ENCODE results near the gene IZUMO1.
"Not testable (repeated sequence)": the region's sequence is repeated elsewhere in the genome, so short reads cannot be mapped to it uniquely, and the experiment has no call there.

Gene IZUMO1

DNA sequence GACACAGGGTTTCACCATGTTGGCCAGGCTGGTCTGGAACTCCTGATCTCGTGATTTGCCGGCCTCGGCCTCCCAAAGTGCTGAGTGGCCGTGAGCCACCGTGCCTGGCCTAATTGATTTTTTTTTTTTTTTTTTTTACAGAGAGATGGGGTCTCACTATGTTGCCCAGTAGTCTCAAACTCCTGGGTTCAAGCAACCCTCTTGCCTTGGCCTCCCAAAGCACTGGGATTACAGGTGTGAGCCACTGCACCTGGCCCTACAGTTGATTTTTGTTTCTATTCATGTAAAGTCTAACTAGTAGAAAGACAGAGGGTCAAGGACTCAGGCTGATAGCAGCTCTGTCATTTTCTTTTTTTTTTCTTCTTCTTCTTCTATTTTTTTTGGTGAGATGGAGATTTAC is 30.4 kb upstream of the IZUMO1 start:
- no peaks in the 10 kb centered on the region for H3K27me3 ChIP-seq (ENCODE audit: control insufficient read depth, insufficient read depth, low read length)
- no peaks in the 10 kb centered on the region for H3K36me3 ChIP-seq (ENCODE audit: control insufficient read depth, insufficient read depth, low read length)
- no peak overlapping the region for H3K4me3 ChIP-seq (ENCODE audit: low read depth, low read length)
- no peak overlapping the region for H3K9ac ChIP-seq (ENCODE audit: low read depth, low read length)
- H3K9me3 ChIP-seq (ENCODE audit: control insufficient read depth, insufficient read depth, low read length) = no peaks in the 10 kb centered on the region
- no peaks in the 10 kb centered on the region for H3K4me1 ChIP-seq (ENCODE audit: control insufficient read depth, insufficient read depth, low read length)
- no peak overlapping the region for H3K27ac ChIP-seq (ENCODE audit: low read depth, low read length)

DNA sequence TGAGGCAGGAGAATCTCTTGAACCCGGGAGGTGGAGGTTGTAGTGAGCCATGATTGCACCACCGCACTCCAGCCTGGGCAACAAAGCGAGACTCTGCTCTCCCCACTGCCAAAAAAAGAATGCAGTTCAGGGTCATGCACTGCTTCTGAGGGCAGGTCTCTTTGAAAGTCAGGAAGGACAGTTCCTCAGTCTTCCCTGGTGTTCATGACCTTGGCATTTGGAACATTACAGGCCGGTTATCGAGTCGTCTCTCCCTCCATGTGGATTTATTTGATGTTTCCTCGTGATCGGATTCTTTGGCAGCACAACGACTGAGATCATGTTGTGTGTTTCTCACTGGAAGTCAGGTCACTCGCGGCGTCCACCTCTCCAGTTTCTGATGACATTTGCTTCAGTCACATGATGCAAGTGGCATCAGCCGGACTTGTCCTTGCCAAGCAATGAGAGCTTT is 25.8 kb upstream of the IZUMO1 start:
- H3K4me3 ChIP-seq (ENCODE audit: low read depth, low read length) = no peak overlapping the region
- no peak overlapping the region for H3K27ac ChIP-seq (ENCODE audit: low read depth, low read length)
- H3K36me3 ChIP-seq (ENCODE audit: control insufficient read depth, insufficient read depth, low read length) = no peaks in the 10 kb centered on the region
- peaks cover 2% of the 10 kb centered on the region; the same call in 1 of the 2 replicates for H3K4me1 ChIP-seq (ENCODE audit: control insufficient read depth, insufficient read depth, low read length)
- no peak overlapping the region for H3K9ac ChIP-seq (ENCODE audit: low read depth, low read length)
- H3K9me3 ChIP-seq (ENCODE audit: control insufficient read depth, insufficient read depth, low read length) = no peaks in the 10 kb centered on the region
- no peaks in the 10 kb centered on the region for H3K27me3 ChIP-seq (ENCODE audit: control insufficient read depth, insufficient read depth, low read length)

DNA sequence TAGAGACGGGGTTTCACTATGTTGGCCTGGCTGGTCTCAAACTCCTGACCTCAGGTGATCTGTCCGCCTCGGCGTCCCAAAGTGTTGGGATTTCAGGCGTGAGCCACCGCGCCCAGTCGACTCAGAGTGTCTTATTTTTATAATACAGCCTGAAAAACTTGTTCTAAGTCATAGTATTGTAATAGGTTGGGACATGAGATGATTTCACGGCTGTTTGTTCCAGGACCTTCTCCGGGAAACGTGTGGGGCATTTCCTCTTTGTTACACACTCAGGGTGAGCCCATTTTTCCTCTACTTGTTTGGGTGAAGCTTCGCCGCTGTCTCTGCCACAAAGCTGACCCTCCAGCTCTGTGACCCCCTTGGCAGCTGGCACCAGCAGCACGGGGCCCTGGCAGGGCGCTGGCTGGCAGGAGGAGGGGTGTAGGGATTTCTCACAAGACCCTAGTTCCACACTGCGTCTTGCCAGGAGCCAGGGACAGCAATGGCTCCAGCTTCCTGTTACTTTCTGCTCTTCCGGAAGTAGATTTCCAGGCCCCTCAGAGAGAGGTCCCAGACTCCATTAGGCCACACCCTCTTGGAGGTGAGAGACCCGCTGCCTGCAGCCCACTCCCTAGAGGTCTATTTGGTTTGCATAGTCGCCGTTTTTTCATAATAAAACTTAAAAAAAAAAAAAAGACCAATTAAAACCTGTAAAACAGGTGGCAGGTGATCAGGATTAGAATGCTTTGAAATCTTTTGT is 24.2 kb upstream of the IZUMO1 start:
- no peak overlapping the region for H3K9ac ChIP-seq (ENCODE audit: low read depth, low read length)
- no peak overlapping the region for H3K27ac ChIP-seq (ENCODE audit: low read depth, low read length)
- no peaks in the 10 kb centered on the region for H3K36me3 ChIP-seq (ENCODE audit: control insufficient read depth, insufficient read depth, low read length)
- peaks cover 2% of the 10 kb centered on the region; the same call in 1 of the 2 replicates for H3K4me1 ChIP-seq (ENCODE audit: control insufficient read depth, insufficient read depth, low read length)
- no peak overlapping the region for H3K4me3 ChIP-seq (ENCODE audit: low read depth, low read length)
- no peaks in the 10 kb centered on the region for H3K27me3 ChIP-seq (ENCODE audit: control insufficient read depth, insufficient read depth, low read length)
- no peaks in the 10 kb centered on the region for H3K9me3 ChIP-seq (ENCODE audit: control insufficient read depth, insufficient read depth, low read length)

DNA sequence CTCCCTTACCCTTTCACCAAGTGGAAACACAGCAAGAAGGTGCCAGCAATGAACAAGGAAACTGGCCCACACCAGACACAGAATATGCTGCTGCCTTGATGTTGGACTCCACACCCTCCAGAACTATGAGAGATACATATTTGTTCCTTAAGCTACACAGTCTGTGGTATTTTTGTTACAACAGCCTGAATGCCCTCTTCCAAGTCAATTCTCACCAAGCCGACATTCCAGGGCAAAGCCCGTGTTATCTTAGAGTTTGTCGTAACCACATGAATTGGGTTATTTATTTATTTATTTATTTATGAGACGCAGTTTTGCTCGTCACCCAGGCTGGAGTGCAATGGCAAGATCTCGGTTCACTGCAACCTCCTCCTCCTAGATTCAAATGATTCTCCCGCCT is 23.6 kb upstream of the IZUMO1 start:
- peaks cover 2% of the 10 kb centered on the region; the same call in 1 of the 2 replicates for H3K4me1 ChIP-seq (ENCODE audit: control insufficient read depth, insufficient read depth, low read length)
- H3K27me3 ChIP-seq (ENCODE audit: control insufficient read depth, insufficient read depth, low read length) = no peaks in the 10 kb centered on the region
- no peak overlapping the region for H3K9ac ChIP-seq (ENCODE audit: low read depth, low read length)
- H3K9me3 ChIP-seq (ENCODE audit: control insufficient read depth, insufficient read depth, low read length) = no peaks in the 10 kb centered on the region
- H3K4me3 ChIP-seq (ENCODE audit: low read depth, low read length) = no peak overlapping the region
- H3K27ac ChIP-seq (ENCODE audit: low read depth, low read length) = no peak overlapping the region
- H3K36me3 ChIP-seq (ENCODE audit: control insufficient read depth, insufficient read depth, low read length) = no peaks in the 10 kb centered on the region

DNA sequence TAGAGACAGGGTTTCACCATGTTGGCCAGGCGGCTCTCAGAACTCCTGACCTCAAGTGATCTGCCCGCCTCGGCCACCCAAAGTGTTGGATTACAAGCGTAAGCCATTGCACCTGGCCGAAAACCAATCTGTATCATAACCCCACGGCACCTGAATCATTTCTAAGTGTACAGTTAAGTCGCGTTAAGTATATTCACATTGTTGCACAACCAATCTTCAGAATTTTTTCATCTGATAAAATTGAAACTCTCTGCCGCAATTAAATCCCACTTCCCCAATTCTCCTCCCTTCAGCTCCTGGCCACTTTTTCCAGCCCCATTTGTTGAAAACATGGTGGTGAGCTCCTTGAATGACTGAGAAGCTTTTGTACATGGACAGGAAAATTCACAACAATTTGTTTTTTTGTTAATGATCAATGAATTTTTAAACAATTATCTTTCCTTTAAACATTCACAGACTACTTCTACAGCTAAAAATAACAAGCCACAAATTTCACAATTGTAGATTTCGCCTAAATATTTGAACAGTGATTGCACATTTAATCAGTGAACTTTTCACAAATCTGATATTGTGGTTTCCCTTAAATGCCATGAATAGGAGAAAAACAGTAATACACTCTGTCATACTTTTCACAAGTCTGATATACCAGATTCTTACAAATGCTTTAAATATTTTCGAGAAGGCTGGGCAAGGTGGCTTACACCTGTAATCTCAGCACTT is 22.4 kb upstream of the IZUMO1 start:
- Histone ChIP-seq H3K9me3 (ENCODE audit: control insufficient read depth, insufficient read depth, low read length) (no peaks in the 10 kb centered on the region), H3K4me1 (ENCODE audit: control insufficient read depth, insufficient read depth, low read length) (peaks cover 2% of the 10 kb centered on the region; the same call in 1 of the 2 replicates), H3K27me3 (ENCODE audit: control insufficient read depth, insufficient read depth, low read length) (no peaks in the 10 kb centered on the region), H3K9ac (ENCODE audit: low read depth, low read length) (no peak overlapping the region), H3K27ac (ENCODE audit: low read depth, low read length) (no peak overlapping the region), H3K4me3 (ENCODE audit: low read depth, low read length) (no peak overlapping the region), H3K36me3 (ENCODE audit: control insufficient read depth, insufficient read depth, low read length) (no peaks in the 10 kb centered on the region)

DNA sequence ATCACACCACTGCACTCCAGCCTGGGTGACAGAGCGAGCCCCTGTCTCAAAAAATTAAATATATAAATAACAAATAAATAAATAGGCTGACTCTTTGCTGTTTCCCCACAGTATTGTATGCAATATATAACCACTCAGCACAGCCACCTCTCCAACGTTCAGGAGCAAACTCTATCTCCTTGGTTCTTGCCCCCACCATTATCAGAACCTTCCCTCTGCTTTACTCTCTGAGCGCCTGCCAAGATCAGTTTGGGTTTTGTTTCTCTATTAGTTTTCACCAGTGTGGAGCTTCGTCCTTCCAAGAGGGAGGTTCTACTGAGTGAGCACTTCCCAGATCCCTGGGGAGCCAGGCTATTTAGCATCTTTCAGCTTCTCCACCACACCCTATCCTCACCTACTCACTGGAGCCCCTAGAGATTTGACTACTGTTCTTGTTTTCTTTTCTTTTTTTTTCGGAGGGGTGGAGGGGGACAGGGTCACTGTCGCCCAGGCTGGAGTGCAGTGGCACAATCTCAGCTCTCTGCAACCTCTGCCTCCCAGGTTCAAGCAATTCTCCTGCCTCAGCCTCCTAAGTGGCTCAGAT is 21.6 kb upstream of the IZUMO1 start:
- H3K36me3 ChIP-seq (ENCODE audit: control insufficient read depth, insufficient read depth, low read length); H3K27ac ChIP-seq (ENCODE audit: low read depth, low read length); H3K4me1 ChIP-seq (ENCODE audit: control insufficient read depth, insufficient read depth, low read length); H3K9ac ChIP-seq (ENCODE audit: low read depth, low read length); H3K9me3 ChIP-seq (ENCODE audit: control insufficient read depth, insufficient read depth, low read length); H3K4me3 ChIP-seq (ENCODE audit: low read depth, low read length); H3K27me3 ChIP-seq (ENCODE audit: control insufficient read depth, insufficient read depth, low read length): not testable (repeated sequence)

DNA sequence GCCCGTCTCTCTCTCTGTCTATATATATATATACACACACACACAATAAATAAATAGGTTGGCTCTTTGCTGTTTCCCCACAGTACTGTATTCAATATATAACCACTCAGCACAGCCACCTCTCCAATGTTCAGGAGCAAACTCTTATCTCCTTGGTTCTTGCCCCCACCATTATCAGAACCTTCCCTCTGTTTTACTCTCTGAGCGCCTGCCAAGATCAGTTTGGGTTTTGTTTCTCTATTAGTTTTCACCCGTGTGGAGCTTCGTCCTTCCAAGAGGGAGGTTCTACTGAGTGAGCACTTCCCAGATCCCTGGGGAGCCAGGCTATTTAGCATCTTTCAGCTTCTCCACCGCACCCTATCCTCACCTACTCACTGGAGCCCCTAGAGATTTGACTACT is 19.1 kb upstream of the IZUMO1 start:
- H3K9me3 ChIP-seq (ENCODE audit: control insufficient read depth, insufficient read depth, low read length); H3K4me3 ChIP-seq (ENCODE audit: low read depth, low read length); H3K9ac ChIP-seq (ENCODE audit: low read depth, low read length); H3K27me3 ChIP-seq (ENCODE audit: control insufficient read depth, insufficient read depth, low read length); H3K4me1 ChIP-seq (ENCODE audit: control insufficient read depth, insufficient read depth, low read length); H3K36me3 ChIP-seq (ENCODE audit: control insufficient read depth, insufficient read depth, low read length); H3K27ac ChIP-seq (ENCODE audit: low read depth, low read length): not testable (repeated sequence)

DNA sequence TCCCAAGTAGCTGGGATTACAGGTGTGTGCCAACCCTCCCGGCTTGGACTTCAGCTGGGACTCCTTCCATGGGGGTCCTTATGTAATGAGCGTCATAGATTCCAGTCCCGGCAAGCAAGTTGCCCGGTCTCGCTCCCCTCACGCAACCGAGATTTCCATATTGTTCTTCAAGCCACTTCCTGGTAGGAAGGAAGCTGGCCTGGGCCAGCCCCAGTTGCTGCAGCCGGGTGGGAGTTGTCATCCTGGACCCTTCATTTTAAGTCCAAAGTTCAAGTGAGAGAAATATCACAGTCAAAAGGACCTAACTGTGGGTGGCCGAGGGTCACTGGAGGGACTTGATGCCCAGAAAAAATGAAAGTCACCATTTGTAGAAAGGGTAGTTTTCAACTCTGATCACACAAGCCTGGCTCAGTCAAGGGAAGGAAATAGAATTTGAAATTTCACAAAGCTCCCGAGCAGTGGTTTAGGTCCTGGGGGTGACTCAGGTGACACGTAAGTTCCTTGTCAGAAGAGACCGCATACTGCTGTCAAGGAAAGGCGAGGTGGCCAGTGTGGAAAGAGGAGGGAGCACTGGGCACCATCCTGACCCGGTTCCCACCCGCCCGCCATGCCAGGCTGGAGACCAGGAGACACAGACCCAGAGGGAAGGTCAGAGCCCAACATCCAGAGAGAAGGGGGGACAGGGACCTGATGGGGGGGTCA is 13.9 kb upstream of the IZUMO1 start:
- H3K27ac ChIP-seq (ENCODE audit: low read depth, low read length) = no peak overlapping the region
- no peaks in the 10 kb centered on the region for H3K9me3 ChIP-seq (ENCODE audit: control insufficient read depth, insufficient read depth, low read length)
- H3K36me3 ChIP-seq (ENCODE audit: control insufficient read depth, insufficient read depth, low read length) = no peaks in the 10 kb centered on the region
- no peak overlapping the region for H3K9ac ChIP-seq (ENCODE audit: low read depth, low read length)
- H3K27me3 ChIP-seq (ENCODE audit: control insufficient read depth, insufficient read depth, low read length) = no peaks in the 10 kb centered on the region
- peaks cover 4% of the 10 kb centered on the region; the same call in 1 of the 2 replicates for H3K4me1 ChIP-seq (ENCODE audit: control insufficient read depth, insufficient read depth, low read length)
- no peak overlapping the region for H3K4me3 ChIP-seq (ENCODE audit: low read depth, low read length)

DNA sequence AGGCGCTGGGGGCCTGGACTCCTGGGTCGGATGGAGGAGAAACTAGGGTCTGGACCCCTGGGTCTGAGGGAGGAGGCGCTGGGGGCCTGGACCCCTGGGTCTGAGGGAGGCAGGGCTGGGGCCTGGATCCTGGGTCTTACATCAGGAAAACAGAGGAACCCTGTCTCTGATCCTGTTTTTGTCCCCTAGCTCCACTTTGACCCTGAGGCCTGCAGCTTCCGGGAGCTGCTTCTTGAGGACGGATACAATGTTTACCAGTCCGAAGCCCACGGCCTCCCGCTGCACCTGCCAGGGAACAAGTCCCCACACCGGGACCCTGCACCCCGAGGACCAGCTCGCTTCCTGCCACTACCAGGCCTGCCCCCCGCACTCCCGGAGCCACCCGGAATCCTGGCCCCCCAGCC is 11.0 kb upstream of the IZUMO1 start:
- H3K27ac ChIP-seq (ENCODE audit: low read depth, low read length) = no peak overlapping the region
- H3K9ac ChIP-seq (ENCODE audit: low read depth, low read length) = no peak overlapping the region
- H3K9me3 ChIP-seq (ENCODE audit: control insufficient read depth, insufficient read depth, low read length) = no peaks in the 10 kb centered on the region
- no peaks in the 10 kb centered on the region for H3K36me3 ChIP-seq (ENCODE audit: control insufficient read depth, insufficient read depth, low read length)
- peaks cover 13% of the 10 kb centered on the region for H3K4me1 ChIP-seq (ENCODE audit: control insufficient read depth, insufficient read depth, low read length)
- no peak overlapping the region for H3K4me3 ChIP-seq (ENCODE audit: low read depth, low read length)
- no peaks in the 10 kb centered on the region for H3K27me3 ChIP-seq (ENCODE audit: control insufficient read depth, insufficient read depth, low read length)

DNA sequence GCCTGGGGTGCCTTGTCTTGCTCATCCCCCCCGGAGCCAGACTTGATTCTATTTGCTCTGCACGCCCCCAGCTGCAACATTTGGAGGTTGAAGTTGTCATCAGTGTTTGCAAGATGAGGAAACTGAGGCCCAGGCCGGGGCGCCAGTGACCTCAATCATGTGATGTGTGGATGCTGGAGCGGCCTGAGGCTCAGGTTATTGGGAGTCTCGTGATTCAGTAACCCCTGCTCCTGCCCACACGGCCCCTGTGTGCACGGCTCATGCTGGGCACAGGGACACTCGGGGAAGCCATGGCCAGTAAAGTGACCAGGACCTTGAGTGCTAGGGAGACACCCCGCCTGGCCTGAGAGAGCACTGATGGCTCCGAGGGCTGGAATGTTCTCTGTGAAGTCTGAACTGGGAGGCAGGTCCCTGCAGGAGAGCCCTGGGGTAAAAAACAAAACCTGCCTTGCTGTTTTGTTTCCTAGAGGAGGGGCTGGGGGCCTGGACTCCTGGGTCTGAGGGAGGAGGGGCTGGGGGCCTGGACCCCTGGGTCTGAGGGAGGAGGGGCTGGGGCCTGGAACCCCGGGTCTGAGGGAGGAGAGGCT is 10.5 kb upstream of the IZUMO1 start:
- no peaks in the 10 kb centered on the region for H3K36me3 ChIP-seq (ENCODE audit: control insufficient read depth, insufficient read depth, low read length)
- H3K9ac ChIP-seq (ENCODE audit: low read depth, low read length) = no peak overlapping the region
- H3K4me1 ChIP-seq (ENCODE audit: control insufficient read depth, insufficient read depth, low read length) = peaks cover 13% of the 10 kb centered on the region
- no peak overlapping the region for H3K4me3 ChIP-seq (ENCODE audit: low read depth, low read length)
- H3K9me3 ChIP-seq (ENCODE audit: control insufficient read depth, insufficient read depth, low read length) = no peaks in the 10 kb centered on the region
- no peaks in the 10 kb centered on the region for H3K27me3 ChIP-seq (ENCODE audit: control insufficient read depth, insufficient read depth, low read length)
- no peak overlapping the region for H3K27ac ChIP-seq (ENCODE audit: low read depth, low read length)

All from HUES48 (cell line).